Lower lobe of right lung (tissue), 2 donors: Measurements from ENCODE around the gene TLR9. TPM values are rescaled to one million over a fixed set of nuclear protein-coding genes. Genes with fewer than 3 reads are reported as not detected.

ENCODE experiments used
- ATAC-seq, 2 donors: fragments of 200-7000 bp; cut with Tn5 transposase; one replicate each; pipeline ENCODE4 v1.9.1; 2020 to 2022; ENCODE audit warnings: mild to moderate bottlenecking in 2 of 2, moderate library complexity in 2 of 2
- DNase-seq: peaks from one replicate; pipeline ENCODE4 v3.0.0-alpha.2; 2020
- H3K27ac ChIP-seq: fragments of 200-600 bp; one replicate; pipeline ENCODE4 v1.8.0; 2022
- H3K27me3 ChIP-seq: fragments of 200-600 bp; one replicate; pipeline ENCODE4 v1.8.0; 2022; ENCODE audit warnings: low read depth
- H3K36me3 ChIP-seq: fragments of 200-600 bp; one replicate; pipeline ENCODE4 v1.8.0; 2022; ENCODE audit warnings: mild to moderate bottlenecking
- H3K4me1 ChIP-seq: fragments of 200-600 bp; one replicate; pipeline ENCODE4 v1.8.0; 2022
- H3K4me3 ChIP-seq: fragments of 200-600 bp; one replicate; pipeline ENCODE4 v1.8.0; 2022; ENCODE audit warnings: mild to moderate bottlenecking
- H3K9me3 ChIP-seq: fragments of 200-600 bp; one replicate; pipeline ENCODE4 v1.8.0; 2022
- intact Hi-C: fragments of 100-400 bp; cut with DNase I; formaldehyde crosslinking; loops from one replicate; pipeline ENCODE4 v1.11.0; 2022
- total RNA-seq: library from RNA; stranded (reverse); fragmentation: NEBNext Ultra II Directional; extraction: Animal tissue kit (Norgen Biotek cat#: 25700); gene quantifications from one replicate; pipeline ENCODE4 v1.2.1, GENCODE V29; 2021
- TF ChIP-seq, protein P1 (sequence below): fragments of 200-600 bp; IDR thresholded peaks from one replicate; pipeline ENCODE4 v1.8.0; 2022; ENCODE audit warnings: antibody characterized with exemption, mild to moderate bottlenecking
- donor health status: DM: no; HTN: yes; CAD: no; lungs with severe emphysema.

Gene TLR9
- total RNA-seq, 1 donor from 2014 or later, result 1.0 TPM

DNA sequence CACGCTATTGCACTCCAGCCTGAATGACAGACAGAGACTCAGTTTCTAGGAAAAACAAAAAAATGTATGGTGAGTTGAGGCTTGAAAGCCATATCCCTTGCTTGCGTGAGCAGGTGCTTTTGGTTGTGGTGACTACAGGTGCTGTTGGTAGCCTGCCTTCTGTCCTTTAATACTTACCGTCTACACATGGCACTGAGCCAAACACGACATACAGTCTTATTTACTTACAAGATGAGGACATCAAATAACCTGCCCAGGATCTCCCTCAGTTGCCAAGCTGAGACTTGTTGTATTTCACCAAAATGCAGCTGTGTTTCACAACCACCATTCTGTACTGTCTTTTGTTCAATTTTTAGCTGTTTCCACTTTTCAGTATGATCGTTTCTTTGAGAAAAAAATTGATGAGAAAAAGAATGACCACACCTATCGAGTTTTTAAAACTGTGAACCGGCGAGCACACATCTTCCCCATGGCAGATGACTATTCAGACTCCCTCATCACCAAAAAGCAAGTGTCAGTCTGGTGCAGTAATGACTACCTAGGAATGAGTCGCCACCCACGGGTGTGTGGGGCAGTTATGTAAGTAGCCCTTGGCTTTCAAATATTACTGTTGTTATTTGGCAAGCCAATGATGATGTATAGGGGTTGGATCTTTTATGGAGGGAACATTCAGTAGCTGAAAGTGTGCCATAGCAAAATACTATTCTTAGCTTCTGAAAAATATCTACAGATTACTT, 20.9 kb downstream of the TLR9 start:
- Histone ChIP-seq H3K27me3 (no peaks in the 10 kb centered on the region), H3K36me3 (peaks cover 96% of the 10 kb centered on the region), H3K4me3 (no peak overlapping the region), H3K4me1 (peaks cover 65% of the 10 kb centered on the region), H3K9me3 (no peaks in the 10 kb centered on the region), H3K27ac (no peak overlapping the region)
- TF ChIP-seq, protein P1, sequence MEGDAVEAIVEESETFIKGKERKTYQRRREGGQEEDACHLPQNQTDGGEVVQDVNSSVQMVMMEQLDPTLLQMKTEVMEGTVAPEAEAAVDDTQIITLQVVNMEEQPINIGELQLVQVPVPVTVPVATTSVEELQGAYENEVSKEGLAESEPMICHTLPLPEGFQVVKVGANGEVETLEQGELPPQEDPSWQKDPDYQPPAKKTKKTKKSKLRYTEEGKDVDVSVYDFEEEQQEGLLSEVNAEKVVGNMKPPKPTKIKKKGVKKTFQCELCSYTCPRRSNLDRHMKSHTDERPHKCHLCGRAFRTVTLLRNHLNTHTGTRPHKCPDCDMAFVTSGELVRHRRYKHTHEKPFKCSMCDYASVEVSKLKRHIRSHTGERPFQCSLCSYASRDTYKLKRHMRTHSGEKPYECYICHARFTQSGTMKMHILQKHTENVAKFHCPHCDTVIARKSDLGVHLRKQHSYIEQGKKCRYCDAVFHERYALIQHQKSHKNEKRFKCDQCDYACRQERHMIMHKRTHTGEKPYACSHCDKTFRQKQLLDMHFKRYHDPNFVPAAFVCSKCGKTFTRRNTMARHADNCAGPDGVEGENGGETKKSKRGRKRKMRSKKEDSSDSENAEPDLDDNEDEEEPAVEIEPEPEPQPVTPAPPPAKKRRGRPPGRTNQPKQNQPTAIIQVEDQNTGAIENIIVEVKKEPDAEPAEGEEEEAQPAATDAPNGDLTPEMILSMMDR, result no peak
- intact Hi-C loops, result no loop called here
- DNase-seq (no peak), ATAC-seq (peak in 1 of 2 donors; percentile 27)

DNA sequence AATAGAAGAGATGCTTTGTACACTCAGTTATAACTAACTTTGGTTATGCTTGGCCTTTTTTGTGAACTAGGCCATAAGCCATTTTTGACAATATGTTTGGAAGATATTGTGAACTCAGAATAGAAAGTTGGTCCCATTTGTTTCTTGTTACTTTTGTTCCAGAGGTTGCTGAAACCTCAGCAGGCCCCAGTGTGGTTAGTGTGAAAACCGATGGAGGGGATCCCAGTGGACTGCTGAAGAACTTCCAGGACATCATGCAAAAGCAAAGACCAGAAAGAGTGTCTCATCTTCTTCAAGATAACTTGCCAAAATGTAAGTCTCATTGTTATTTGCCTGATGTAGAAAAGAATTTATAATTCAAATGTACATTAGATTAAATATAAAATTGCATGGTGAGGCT, 21.7 kb downstream of the TLR9 start:
- no peak overlapping the region for H3K4me3 ChIP-seq
- ATAC-seq, result no peak
- DNase-seq, result no peak
- TF ChIP-seq, protein P1, result no peak
- no peak overlapping the region for H3K27ac ChIP-seq
- H3K9me3 ChIP-seq, result no peaks in the 10 kb centered on the region
- peaks cover 92% of the 10 kb centered on the region for H3K36me3 ChIP-seq
- H3K4me1 ChIP-seq, result peaks cover 73% of the 10 kb centered on the region
- intact Hi-C loops, result no loop called here
- no peaks in the 10 kb centered on the region for H3K27me3 ChIP-seq

DNA sequence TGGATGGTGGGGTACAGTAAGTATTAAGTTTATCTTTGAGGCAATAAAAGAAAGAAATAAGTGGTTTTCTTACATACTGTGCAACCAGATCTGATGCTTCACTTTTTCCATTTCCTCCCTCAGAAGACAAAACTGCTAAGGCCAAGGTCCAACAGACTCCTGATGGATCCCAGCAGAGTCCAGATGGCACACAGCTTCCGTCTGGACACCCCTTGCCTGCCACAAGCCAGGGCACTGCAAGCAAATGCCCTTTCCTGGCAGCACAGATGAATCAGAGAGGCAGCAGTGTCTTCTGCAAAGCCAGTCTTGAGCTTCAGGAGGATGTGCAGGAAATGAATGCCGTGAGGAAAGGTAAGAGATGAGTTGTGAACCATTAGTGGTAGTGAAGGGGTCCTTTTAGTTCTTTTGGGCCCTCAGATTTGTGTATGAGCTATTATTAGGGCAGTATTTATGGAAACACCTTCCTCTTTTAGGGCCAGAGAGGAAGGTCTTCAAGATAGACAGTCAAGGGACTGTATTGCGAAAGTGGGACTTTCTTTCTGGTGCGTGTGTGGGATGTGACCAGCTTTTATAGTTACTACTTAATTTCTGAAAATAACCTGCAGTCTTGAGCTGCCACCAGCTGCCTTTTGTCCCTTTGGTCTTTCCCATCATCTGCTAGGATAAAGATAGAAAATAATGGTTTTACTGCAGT, 22.9 kb downstream of the TLR9 start:
- H3K4me3 ChIP-seq, result no peak overlapping the region
- TF ChIP-seq, protein P1, result no peak
- DNase-seq, result no peak
- intact Hi-C loops, result no loop called here
- H3K36me3 ChIP-seq, result peaks cover 80% of the 10 kb centered on the region
- ATAC-seq, result no peak
- peak overlapping the region; percentile 32 for H3K27ac ChIP-seq
- H3K4me1 ChIP-seq, result peaks cover 78% of the 10 kb centered on the region
- no peaks in the 10 kb centered on the region for H3K9me3 ChIP-seq
- no peaks in the 10 kb centered on the region for H3K27me3 ChIP-seq

DNA sequence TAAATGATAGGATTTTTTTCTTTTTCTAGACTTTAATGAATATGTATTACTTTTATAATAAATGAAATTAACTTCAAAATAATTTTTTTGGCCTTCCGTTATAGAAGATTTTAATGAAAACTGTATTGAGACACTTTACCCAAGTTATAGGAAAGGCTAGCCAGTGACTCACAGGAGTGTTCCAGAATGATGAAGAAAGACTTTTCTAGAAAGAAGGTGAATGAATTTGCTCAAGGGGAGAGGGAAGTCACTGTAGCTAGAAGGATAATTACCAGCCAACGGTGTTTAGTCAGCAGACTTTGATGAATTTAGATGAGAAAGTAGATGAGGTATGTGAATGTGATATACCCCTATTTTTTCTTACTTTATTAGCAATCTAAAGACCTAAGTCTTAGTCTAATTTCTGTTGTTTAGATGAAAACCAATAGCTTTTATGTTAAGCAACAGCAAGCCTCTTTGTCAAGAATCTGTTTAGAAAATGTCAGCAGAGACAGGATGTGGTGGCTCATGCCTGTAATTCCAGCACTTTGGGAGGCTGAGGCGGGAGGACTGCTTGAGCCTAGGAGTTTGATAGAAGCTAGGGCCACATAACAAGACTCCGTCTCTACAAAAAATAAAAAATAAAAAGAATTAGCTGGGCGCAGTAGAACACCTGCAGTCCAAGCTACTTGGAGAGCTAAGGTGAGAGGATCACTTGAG, 24.3 kb downstream of the TLR9 start:
- Histone ChIP-seq H3K4me1 (peaks cover 88% of the 10 kb centered on the region), H3K27me3 (no peaks in the 10 kb centered on the region), H3K9me3 (no peaks in the 10 kb centered on the region), H3K27ac (peak overlapping the region; percentile 32), H3K36me3 (peaks cover 66% of the 10 kb centered on the region), H3K4me3 (no peak overlapping the region)
- ATAC-seq, result no peak
- TF ChIP-seq, protein P1, result no peak
- DNase-seq, result no peak
- intact Hi-C loops, result no loop called here

DNA sequence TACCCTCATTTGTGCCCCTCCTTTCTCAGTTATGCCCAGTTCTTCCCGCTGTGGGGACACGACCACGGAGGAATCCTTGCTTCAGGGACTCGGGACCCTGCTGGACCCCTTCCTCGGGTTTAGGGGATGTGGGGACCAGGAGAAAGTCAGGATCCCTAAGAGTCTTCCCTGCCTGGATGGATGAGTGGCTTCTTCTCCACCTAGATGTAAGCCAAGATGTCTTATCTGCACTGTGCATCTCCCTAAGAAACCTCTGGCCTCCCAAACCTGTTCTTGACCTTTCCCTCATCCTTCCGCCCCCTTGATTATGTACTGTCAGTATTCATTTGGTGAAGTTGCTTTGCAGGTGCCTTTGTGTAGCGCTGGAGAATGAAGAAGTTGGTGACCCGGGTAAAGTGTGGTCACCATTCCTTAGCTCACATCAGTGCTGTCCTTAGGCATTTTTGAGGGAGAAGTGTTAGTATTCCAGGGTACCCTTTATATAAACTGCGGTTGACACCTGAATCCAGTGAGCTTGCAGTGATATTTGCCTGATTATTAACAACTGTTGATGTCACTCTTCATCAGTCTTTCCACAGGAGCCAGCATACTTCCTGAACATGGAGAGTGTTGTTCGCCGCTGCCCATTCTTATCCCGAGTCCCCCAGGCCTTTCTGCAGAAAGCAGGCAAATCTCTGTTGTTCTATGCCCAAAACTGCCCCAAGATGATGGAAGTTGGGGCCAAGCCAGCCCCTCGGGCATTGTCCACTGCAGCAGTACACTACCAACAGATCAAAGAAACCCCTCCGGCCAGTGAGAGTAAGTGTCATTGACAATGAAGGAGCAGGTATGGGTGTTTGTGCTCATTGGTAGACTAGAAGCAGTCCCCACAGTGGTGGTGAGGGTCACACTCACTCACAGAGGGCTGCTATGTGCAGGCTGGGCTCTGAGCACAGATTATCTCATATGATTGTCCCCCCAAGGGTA, 26.5 kb downstream of the TLR9 start:
- H3K4me1 ChIP-seq, result peaks cover 91% of the 10 kb centered on the region
- H3K9me3 ChIP-seq, result no peaks in the 10 kb centered on the region
- TF ChIP-seq, protein P1, result no peak
- intact Hi-C loops, result no loop called here
- DNase-seq (no peak), ATAC-seq (no peak)
- no peaks in the 10 kb centered on the region for H3K27me3 ChIP-seq
- peak overlapping the region; percentile 99 for H3K4me3 ChIP-seq
- H3K27ac ChIP-seq, result peak overlapping the region; percentile 91
- H3K36me3 ChIP-seq, result peaks cover 44% of the 10 kb centered on the region
